NT2/D1 (cell line): Measurements from ENCODE around the gene FLYWCH1.

Experiments used
- SUZ12 ChIP-seq: IDR thresholded peaks from 2 replicates; pipeline ENCODE4 v1.6.1; 2011; ENCODE audit not compliant: insufficient read length, insufficient read depth; ENCODE audit errors: extremely low read depth
- YY1 ChIP-seq: IDR thresholded peaks from 2 replicates; pipeline ENCODE4 v1.6.1; 2011; ENCODE audit not compliant: insufficient read length, insufficient read depth
- ZNF274 ChIP-seq: IDR thresholded peaks from 2 replicates; pipeline ENCODE4 v1.6.1; 2011; ENCODE audit warnings: mild to moderate bottlenecking, low read depth, low read length

DNA sequence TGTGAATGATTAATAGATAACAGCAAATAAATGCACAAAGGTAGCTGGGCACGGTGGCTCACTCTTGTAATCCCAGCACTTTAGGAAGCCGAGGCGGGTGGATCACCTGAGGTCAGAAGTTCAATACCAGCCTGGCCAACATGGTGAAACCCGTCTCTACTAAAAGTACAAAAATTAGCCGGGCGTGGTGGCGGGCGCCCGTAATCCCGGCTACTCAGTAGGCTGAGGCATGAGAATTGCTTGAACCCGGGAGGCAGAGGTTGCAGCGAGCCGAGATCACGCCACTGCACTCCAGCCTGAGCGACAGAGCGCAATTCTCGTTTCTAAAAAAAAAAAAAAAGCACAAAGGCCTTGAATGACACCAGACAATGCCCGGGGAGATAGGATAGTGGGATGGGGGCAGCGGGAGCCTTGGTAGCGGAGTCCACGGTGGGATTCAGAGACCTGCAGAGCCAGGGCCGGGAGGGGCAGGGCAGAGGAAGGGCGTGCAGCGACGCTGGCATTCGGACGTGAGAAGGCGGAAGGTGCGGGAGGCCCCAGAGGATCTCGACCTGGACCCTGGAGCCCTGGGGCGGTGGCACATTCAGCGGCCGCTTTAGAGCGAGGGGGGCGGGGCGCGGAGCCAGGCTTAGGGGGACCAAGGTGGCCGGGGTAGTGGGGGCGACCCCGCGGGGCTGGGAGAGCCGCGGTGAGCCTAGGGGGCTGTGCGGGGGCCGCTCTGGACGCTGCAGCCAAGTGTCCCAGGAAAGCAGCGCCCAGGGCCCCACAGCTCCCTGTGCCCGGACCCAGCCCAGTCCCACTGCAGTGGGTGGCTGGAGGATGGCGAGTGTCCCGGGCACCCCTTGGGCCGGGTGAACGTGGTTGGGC is 29.7 kb upstream of the FLYWCH1 start:
- TF ChIP-seq YY1 (no peak), ZNF274 (no peak), SUZ12 (no peak)
